GM19193 (cell line): ENCODE measurements around the gene DACT2.

Source experiments
- POLR2A ChIP-seq: IDR thresholded peaks from 4 replicates; pipeline ENCODE4 v1.6.1; 2011; ENCODE audit not compliant: insufficient read depth, insufficient read length; ENCODE audit errors: extremely low read depth

DACT2 gene, protein sequence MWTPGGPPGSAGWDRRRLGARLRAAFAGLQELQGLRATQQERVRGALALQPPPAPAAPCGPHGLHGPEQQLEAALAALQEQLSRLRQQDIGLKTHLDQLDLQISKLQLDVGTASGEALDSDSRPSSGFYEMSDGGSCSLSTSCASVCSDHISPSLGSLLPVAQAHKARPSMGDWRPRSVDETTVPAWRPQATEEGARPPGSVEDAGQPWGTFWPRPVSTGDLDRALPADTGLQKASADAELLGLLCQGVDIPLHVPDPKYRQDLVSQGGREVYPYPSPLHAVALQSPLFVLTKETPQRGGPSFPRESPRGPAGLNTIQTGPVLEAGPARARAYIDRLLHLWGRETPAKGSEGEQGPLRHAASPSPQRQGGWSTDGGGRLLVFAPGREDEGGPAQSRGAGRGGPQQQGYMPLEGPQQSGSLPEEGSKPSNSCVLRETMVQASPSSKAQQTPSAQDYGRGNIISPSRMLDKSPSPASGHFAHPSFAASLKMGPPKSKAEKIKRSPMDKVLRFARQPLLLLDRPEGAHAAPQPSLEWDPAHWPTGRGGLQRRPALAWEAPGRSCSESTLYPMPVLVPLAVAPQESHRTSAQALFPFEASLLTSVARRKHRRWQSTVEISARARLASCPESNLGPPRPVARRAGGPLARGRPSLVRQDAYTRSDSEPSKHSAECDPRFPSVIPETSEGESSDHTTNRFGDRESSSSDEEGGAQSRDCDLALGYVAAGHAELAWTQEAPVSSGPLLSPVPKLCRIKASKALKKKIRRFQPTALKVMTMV

GRCh38 chr6:168319279-168320111, at the start of gene DACT2:
Gene DACT2 (minus strand): TSS chr6:168319777. CDS start chr6:168319633, 144 bp downstream.
- TF ChIP-seq POLR2A = no peak

GRCh38 chr6:168368936-168369335, 49.4 kb upstream of the DACT2 start:
- no peak for TF ChIP-seq POLR2A

- TF ChIP-seq POLR2A = no peak
Observed at GRCh38 chr6:168368066-168368820, 48.7 kb upstream of the DACT2 start.

DNA sequence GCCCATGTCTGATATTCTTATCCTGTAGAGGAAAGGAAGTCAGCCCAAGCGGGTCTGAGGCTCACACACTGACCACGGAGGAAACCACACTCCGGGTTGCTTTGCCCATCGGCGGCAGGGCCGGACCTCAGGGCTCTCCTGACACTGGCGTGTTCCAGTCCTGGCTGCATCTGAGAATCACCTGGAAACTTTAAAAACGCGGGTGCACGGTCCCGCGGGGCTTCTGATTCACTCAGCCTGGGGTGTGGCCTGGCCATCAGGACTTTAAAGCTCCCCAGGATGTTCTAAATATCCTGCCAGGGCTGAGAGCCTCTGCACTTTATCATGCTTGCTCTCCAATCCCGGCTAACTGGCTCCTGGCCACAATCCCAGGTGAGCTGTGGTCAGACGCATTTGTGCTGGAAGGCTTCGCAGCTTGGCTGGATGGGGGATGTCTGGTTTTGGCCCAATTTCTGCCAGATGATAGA, 47.7 kb upstream of the DACT2 start:
- TF ChIP-seq POLR2A = no peak

GRCh38 chr6:168366473-168366872, 46.9 kb upstream of the DACT2 start:
- TF ChIP-seq POLR2A = no peak

DNA sequence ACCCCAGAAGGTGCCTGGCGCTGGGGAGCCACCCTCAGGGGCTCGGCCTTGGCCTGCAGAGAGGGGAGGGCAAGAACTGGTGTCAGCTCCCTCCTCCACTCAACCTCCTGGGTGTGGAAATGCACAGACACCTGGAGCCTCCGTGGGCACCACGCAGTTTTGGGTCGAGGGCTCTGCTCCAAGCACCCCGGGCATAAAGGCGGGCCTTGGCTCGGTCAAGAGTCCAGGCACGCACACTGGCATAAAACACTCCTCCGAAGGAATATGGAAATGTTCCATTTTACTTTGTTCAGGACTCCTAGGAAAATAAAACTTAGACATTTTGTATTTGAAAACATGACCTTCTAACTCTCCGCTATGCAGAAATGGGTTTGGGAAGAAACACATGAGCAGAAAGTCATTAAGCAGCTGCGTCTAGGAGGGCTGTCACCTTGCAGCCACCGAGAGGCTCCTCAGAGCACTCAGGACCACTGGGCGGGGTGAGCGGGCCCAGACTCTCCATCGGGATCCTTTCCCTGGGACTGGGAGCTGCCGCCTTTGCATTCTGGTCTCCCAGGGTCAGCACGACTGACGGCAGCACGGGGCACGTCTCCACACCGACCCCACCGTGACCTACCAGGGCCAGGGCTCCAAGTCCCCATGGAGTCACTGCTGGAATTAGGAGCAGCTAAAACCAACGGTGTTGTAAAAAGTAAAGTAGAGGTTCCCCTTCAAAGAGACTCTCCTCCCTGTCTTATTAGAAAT, 46.0 kb upstream of the DACT2 start:
- no peak for TF ChIP-seq POLR2A

- no peak for TF ChIP-seq POLR2A
Observed at GRCh38 chr6:168364793-168365421, 45.3 kb upstream of the DACT2 start.

DNA sequence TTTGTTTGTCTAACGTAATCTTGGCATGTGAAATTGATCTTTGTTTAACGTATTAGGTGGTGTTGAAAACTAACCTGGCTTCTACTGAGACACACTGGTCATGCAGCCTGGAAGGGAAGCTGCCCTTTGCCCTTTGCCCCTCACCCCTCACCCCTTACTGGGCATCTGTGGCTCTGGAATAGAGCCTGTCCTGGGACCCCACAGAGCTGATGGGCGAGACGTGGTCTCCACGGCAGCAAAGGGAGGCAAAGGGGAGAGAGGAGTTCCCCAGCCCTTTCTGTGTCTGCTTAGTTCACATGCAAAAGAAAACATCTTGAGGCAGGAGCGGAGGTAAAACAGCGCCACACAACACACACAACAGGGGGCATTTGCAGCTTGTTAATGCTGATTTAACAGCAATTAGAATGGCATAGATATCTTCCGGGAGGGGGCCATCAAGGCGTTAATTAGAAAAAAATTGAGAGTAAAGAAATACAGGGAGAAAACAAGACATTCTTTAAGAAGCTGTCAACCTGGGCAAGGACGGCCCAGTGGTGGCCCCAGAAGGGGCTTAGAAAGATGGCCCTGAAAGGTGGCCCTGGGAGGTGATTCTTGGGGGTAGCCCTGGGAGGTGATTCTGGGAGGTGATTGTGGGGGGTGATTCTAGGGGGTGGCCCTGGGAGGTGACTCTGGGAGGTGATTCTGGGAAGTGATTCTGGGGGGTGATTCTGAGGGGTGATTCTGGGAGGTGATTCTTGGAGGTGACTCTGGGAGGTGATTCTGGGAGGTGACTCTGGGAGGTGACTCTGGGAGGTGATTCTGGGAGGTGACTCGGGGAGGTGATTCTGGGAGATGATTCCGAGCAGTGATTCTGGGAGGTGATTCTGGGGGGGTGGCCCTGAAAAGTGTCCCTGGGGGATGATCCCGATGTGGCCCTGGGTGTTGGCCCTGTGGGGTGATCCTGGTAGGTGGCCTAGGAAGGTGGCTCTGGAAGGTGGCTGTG, 44.5 kb upstream of the DACT2 start:
- no peak for TF ChIP-seq POLR2A

- TF ChIP-seq POLR2A = no peak
Observed at GRCh38 chr6:168363302-168363701, 43.7 kb upstream of the DACT2 start.

GRCh38 chr6:168362276-168362990, 42.9 kb upstream of the DACT2 start:
- no peak for TF ChIP-seq POLR2A

- TF ChIP-seq POLR2A = no peak
Observed at GRCh38 chr6:168361766-168362165, 42.2 kb upstream of the DACT2 start.
